HTR-8/SVneo (cell line): ENCODE results near the gene SDK2.

ENCODE experiments used
- DNase-seq: peaks from one replicate; pipeline ENCODE4 v3.0.0; 2011; ENCODE audit warnings: low spot score, mixed read lengths; ENCODE audit not compliant: insufficient read length
- FAIRE-seq: peaks from 2 replicates; lab custom pipeline; 2011; peaks lifted over from hg19 to GRCh38; lab: Jason Lieb, UNC

SDK2 gene

GRCh38 chr17:73497721-73498120 is 146.5 kb downstream of the SDK2 start:
- FAIRE-seq, result no peak
- no peak for DNase-seq

- DNase-seq (no peak), FAIRE-seq (peak; percentile 62)
Observed at GRCh38 chr17:73496232-73496631, 148.0 kb downstream of the SDK2 start.

DNA sequence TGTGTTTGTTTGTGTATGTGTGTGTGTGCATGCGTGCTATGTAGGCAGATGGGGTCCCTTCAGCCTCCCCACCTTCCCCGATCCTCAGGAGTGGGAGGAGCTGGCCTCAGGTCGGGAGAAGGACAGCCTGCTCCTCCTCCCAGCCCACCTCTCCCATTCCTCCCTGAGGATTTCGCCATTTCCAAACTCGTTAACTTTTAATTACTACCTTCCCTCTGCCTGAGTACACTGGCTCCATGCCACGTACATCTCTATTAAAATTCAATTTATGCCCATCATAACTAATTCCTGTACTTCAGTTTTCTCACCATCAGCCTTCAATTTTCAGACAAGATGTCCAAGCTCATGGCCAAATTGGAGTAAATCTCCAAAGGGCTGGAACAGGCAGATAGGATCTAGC is 148.6 kb downstream of the SDK2 start:
- DNase-seq (no peak), FAIRE-seq (no peak)

DNA sequence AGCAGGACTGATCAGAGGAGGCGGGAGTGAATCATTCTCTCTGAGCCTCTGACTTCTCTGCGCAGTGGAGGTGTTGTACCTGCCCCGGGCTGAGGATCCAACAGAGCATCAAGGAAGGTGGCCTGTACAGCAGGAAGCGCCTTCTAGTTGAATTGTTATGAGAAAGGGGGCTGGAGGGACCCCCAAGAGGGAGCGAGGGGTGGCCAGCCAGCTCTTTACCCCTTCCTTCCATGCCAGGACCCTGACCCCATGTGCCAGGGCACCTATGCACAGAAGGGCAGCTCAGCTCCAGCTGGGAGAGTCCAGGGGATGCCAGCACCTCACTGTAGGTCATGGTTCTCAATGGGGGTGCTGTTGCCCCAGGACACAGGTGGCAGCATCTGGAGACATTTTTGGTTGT is 149.3 kb downstream of the SDK2 start:
- FAIRE-seq, result no peak
- DNase-seq, result no peak

DNA sequence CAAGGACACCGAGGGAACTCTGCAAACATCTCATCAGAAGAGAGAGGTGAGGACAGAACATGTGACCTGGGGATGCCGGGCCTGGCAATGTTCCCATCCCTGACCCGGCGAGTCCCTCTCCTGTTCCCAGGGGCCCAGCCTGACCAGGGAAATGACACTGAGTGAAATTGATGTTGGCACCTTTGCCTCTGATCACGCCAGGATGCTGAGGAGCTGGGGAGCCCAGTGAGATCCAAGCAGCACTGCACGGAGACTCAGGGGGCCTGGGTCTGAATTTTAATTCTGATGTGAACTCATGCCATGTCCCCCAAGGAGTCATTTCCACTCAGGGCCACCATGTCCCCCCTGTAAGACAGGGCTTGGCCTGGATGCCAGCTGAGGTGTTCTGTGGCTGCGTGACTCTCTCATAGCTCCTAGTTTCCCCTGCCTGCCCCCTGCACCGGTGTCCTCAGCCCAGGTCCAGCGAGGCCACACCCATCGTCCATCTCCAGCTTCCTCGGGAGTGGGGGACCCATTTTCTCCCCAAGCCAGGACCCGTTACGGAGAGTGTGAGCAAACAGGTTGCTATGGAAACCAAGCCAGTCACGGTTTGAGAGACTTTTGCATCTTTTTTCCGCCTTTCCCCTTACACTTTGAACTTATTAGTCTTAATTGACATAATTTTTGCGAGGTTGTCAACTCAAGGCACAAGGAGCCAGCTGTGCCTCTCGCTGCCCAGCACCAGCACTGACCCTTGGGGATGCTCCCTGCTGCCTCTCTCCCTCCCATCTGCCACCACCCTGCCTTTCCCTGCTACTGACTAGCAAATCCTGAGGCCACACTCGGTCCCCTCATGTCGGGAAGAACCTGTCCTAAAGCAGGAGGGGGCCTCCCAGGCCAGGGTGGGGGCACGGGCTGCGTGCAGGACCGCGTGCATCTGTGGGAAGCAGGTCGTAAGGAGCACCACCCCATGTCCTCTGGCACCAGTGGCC is 150.0 kb downstream of the SDK2 start:
- FAIRE-seq (no peak), DNase-seq (no peak)

GRCh38 chr17:73492821-73493814 is 151.1 kb downstream of the SDK2 start:
- no peak for FAIRE-seq
- DNase-seq, result no peak

GRCh38 chr17:73492125-73492820 is 152.0 kb downstream of the SDK2 start:
- FAIRE-seq (no peak), DNase-seq (no peak)

GRCh38 chr17:73491648-73492047 is 152.6 kb downstream of the SDK2 start:
- no peak for DNase-seq

GRCh38 chr17:73490851-73491250 is 153.4 kb downstream of the SDK2 start:
- no peak for DNase-seq
- no peak for FAIRE-seq

More at GRCh38 chr17:73491648-73492047, 152.6 kb downstream of the SDK2 start:
- no peak for FAIRE-seq

GRCh38 chr17:73489991-73490390 is 154.3 kb downstream of the SDK2 start:
- no peak for FAIRE-seq
- DNase-seq, result no peak

- FAIRE-seq (no peak), DNase-seq (no peak)
Observed at GRCh38 chr17:73489333-73489732, 154.9 kb downstream of the SDK2 start.

GRCh38 chr17:73485130-73485529 is 159.1 kb downstream of the SDK2 start:
- DNase-seq, result no peak
- FAIRE-seq, result no peak

- DNase-seq (no peak), FAIRE-seq (no peak)
Observed at GRCh38 chr17:73482894-73483293, 161.4 kb downstream of the SDK2 start.

DNA sequence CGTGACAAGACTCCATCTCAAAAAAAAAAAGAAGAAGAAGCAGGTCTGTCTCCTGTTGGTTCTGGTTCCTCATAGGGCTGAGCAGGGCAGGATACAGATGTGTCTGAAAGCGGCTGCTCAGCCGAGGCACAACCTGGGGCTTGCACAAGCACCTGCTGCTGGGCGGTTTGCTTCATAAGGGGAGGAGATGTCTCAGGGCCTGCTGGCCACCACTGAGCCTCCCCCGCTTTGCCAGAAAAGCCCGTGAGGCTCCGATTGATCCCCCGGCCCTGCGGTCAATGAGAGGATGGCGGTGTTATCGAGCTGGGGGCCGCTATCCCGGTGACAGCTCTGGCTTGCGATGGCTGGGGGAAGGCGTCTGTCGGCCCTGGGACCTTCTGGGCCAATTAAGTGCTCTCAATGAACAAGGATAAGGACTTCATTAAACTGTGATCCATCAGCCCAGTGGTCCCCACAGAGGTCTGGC is 162.0 kb downstream of the SDK2 start:
- FAIRE-seq (no peak), DNase-seq (no peak)

DNA sequence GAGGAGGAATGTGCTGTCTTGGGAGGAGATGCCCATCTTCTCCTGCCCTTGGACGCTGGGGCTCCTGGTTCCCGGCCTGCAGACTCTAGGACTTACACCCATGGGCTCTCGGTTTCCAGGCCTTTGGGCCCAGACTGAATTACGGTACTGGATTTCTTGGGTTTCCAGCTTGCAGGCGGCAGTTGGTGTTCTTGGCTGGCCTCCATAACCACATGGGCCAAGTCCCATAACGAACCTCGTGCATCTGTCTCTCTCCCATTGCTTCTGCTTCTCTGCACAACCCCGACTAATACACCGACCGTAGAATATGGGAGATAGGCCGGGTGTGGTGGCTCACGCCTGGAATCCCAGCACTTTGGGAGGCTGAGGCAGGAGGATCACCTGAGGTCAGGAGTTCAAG is 162.6 kb downstream of the SDK2 start:
- DNase-seq (no peak), FAIRE-seq (no peak)

DNA sequence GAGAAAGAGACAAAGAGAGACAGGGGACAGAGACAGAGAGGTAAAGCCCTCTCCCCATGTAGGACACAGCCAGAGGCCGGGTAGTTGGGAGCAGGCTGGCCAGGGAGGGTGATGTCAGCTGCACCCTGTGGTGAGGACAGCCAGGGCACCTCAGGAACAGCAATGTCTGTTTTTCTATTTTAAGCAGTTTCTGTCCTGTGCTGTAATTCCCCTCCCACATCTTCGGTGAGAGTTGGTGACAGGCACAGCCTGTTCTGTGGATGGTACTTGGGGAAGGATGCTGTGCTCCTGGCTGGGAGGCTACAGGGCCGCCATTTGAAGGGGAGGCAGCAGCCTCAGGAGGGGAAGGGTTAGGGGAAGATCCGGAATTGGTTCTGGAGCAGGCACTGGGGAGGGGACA is 163.5 kb downstream of the SDK2 start:
- DNase-seq (no peak), FAIRE-seq (no peak)

GRCh38 chr17:73478768-73479424 is 165.3 kb downstream of the SDK2 start:
- DNase-seq, result no peak

DNA sequence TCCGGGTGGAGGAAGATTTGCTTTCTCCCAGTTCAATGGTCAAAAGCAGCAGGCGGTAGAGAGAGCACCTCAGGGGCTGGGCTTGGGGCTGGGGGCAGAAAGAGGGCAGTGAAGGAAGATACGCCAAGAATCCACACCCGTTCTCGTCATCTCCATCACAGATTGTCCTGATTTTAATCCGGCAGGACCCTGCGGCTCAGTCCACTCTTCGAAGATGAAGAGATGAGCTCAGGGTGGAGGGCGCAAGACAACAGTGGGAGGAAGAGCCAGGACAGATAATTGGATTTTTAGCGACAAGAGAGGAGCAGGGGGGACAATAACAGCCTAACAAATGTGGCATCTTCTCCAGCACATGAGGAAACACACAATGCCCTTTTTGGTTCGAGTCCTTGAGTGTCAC is 165.9 kb downstream of the SDK2 start:
- no peak for FAIRE-seq
- DNase-seq, result no peak

More at GRCh38 chr17:73478768-73479424, 165.3 kb downstream of the SDK2 start:
- FAIRE-seq, result peak; percentile 93

DNA sequence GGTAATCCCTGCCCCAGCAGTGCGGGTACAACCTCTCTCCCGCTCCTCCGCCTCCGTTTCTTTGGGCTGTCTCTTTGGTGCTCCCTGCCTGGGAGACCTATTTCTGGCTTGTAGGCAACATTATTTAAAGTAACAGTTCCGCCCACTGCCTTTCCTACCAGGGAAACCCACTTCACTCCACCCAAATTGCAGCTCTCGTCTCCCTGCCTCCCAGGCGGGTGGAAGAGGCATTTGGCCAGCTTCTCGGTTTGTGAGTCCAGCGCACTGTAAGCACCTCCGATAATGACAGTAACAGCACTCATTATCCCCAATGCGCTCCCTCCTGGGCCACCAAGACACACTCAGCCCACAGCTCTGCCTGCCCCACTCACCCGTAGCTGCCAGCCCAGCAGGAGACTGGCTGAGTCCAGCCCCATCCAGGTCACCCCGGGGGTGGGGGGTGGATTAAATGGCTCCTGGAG is 167.3 kb downstream of the SDK2 start:
- no peak for FAIRE-seq
- DNase-seq, result no peak
